Loucy (cell line): ENCODE data around the gene CENPU.
"Not testable (repeated sequence)": the region's sequence is repeated elsewhere in the genome, so short reads cannot be mapped to it uniquely, and the experiment has no call there.

ENCODE experiments used
- H2AFZ ChIP-seq: fragments of 200-600 bp; sonication (generic); 2 replicates; pipeline ENCODE4 v1.6.0; 2016; ENCODE audit warnings: antibody characterized with exemption, mild to moderate bottlenecking, low read length, moderate library complexity
- H3F3A ChIP-seq: fragments of 200-600 bp; 2 replicates; pipeline ENCODE4 v1.6.0; 2016; ENCODE audit warnings: antibody characterized with exemption, low read depth, mild to moderate bottlenecking
- H3K27me3 ChIP-seq: fragments of 200-600 bp; sonication (generic); 2 replicates; pipeline ENCODE4 v1.6.1; 2014; ENCODE audit warnings: low read length, mild to moderate bottlenecking; ENCODE audit not compliant: insufficient read depth, poor library complexity, severe bottlenecking
- H3K36me3 ChIP-seq: fragments of 200-600 bp; sonication (generic); 2 replicates; pipeline ENCODE4 v1.6.1; 2016; ENCODE audit warnings: low read length; ENCODE audit not compliant: insufficient read depth
- H3K4me1 ChIP-seq: fragments of 200-600 bp; sonication (generic); 2 replicates; pipeline ENCODE4 v1.5.1; 2014; ENCODE audit warnings: low read length, mild to moderate bottlenecking; ENCODE audit not compliant: insufficient read depth, poor library complexity, severe bottlenecking
- H3K4me2 ChIP-seq: fragments of 200-600 bp; sonication (generic); 2 replicates; pipeline ENCODE4 v1.6.0; 2014; ENCODE audit warnings: antibody characterized with exemption, low read length, low read depth, mild to moderate bottlenecking; ENCODE audit not compliant: poor library complexity, severe bottlenecking
- H3K4me3 ChIP-seq: fragments of 200-600 bp; sonication (generic); 2 replicates; pipeline ENCODE4 v1.5.1; 2014; ENCODE audit warnings: low read length, mild to moderate bottlenecking, mixed read lengths; ENCODE audit not compliant: poor library complexity, severe bottlenecking
- H3K79me2 ChIP-seq: fragments of 200-600 bp; sonication (generic); 2 replicates; pipeline ENCODE4 v1.6.1; 2014; ENCODE audit warnings: low read length; ENCODE audit not compliant: insufficient read depth
- H3K9ac ChIP-seq: fragments of 200-600 bp; sonication (generic); 2 replicates; pipeline ENCODE4 v1.6.0; 2014; ENCODE audit warnings: mild to moderate bottlenecking, low read depth, low read length, moderate library complexity; ENCODE audit not compliant: poor library complexity, severe bottlenecking
- H3K9me2 ChIP-seq: fragments of 200-600 bp; sonication (generic); replicated peaks from 2 replicates; pipeline ENCODE4 v1.6.1; 2016; ENCODE audit warnings: low read depth, low read length, mixed read lengths
- H3K9me3 ChIP-seq: fragments of 200-600 bp; sonication (generic); 2 replicates; pipeline ENCODE4 v1.6.1; 2014; ENCODE audit warnings: mild to moderate bottlenecking, antibody characterized with exemption, low read length, low read depth; ENCODE audit not compliant: insufficient read depth
- H4K20me1 ChIP-seq: fragments of 200-600 bp; sonication (generic); 2 replicates; pipeline ENCODE4 v1.6.0; 2014; ENCODE audit warnings: antibody characterized with exemption, low read length, mild to moderate bottlenecking; ENCODE audit not compliant: insufficient read depth, poor library complexity, severe bottlenecking
- EZH2phosphoT487 ChIP-seq: fragments of 200-600 bp; IDR thresholded peaks from 2 replicates; pipeline ENCODE4 v1.6.1; 2018; ENCODE audit warnings: antibody characterized with exemption, mild to moderate bottlenecking, moderate library complexity, borderline replicate concordance
- TF ChIP-seq, protein P1 (sequence below): fragments of 200-600 bp; sonication (generic); conservative IDR thresholded peaks from 2 replicates; pipeline ENCODE4 v1.5.1; 2014; ENCODE audit warnings: mild to moderate bottlenecking, antibody characterized with exemption, low read length

Gene CENPU

DNA sequence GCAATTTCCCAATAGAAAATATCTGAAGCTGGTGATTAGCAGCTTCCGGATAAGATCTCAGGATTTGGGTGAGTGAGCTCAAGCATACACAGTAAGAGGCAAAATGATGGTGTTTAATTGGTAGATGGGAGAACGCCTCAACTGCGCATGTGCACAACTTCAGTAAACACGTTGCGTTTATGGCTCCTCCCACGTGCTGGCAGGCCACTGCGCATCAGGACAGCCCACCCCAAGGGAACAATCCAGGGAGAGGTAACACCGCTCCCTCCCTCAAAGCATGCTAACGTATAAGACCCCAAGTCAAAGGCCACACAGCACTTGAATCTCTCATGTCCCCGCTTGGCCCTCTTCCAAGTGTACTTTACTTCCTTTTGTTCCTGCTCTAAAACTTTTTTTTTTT, 10.3 kb upstream of the CENPU start:
- TF ChIP-seq, protein P1, sequence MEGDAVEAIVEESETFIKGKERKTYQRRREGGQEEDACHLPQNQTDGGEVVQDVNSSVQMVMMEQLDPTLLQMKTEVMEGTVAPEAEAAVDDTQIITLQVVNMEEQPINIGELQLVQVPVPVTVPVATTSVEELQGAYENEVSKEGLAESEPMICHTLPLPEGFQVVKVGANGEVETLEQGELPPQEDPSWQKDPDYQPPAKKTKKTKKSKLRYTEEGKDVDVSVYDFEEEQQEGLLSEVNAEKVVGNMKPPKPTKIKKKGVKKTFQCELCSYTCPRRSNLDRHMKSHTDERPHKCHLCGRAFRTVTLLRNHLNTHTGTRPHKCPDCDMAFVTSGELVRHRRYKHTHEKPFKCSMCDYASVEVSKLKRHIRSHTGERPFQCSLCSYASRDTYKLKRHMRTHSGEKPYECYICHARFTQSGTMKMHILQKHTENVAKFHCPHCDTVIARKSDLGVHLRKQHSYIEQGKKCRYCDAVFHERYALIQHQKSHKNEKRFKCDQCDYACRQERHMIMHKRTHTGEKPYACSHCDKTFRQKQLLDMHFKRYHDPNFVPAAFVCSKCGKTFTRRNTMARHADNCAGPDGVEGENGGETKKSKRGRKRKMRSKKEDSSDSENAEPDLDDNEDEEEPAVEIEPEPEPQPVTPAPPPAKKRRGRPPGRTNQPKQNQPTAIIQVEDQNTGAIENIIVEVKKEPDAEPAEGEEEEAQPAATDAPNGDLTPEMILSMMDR = no peak
- H3K79me2 ChIP-seq = no peaks in the 10 kb centered on the region
- no peaks in the 10 kb centered on the region for H4K20me1 ChIP-seq
- no peaks in the 10 kb centered on the region for H3K36me3 ChIP-seq
- H3K9ac ChIP-seq = no peak overlapping the region
- H3K4me2 ChIP-seq = no peak overlapping the region
- H3F3A ChIP-seq = no peaks in the 10 kb centered on the region
- peaks cover 9% of the 10 kb centered on the region for H3K4me1 ChIP-seq
- no peaks in the 10 kb centered on the region for H3K9me2 ChIP-seq
- H3K9me3 ChIP-seq = no peaks in the 10 kb centered on the region
- H2AFZ ChIP-seq = no peak overlapping the region
- H3K27me3 ChIP-seq = no peaks in the 10 kb centered on the region
- H3K4me3 ChIP-seq = no peak overlapping the region

DNA sequence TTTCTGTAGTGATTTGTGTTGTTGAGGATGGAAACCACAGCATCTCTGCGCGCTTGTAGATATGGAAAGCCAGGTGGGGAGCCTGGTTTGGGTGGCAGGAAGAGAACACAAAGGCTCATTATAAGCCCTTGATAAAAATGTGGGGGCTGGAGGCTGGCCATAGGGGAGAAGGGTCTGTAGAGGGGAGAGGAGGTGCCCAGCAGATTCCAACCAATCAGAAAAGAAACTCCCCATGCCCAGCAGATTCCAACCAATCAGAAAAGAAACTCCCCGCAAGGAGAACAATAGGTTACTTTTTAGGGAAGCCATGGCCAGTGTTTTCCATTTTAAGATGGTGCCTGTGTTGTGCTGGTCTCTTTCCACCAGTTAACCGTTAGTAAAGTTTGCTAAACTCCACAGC, 9.8 kb upstream of the CENPU start:
- H3K79me2 ChIP-seq = no peaks in the 10 kb centered on the region
- no peaks in the 10 kb centered on the region for H3F3A ChIP-seq
- H3K27me3 ChIP-seq = no peaks in the 10 kb centered on the region
- no peaks in the 10 kb centered on the region for H3K36me3 ChIP-seq
- no peak overlapping the region for H3K4me2 ChIP-seq
- TF ChIP-seq EZH2phosphoT487 = no peak
- TF ChIP-seq, protein P1 = no peak
- H2AFZ ChIP-seq = no peak overlapping the region
- H3K4me1 ChIP-seq = peaks cover 9% of the 10 kb centered on the region
- H3K9ac ChIP-seq = no peak overlapping the region
- no peak overlapping the region for H3K4me3 ChIP-seq
- no peaks in the 10 kb centered on the region for H4K20me1 ChIP-seq
- no peaks in the 10 kb centered on the region for H3K9me3 ChIP-seq
- no peaks in the 10 kb centered on the region for H3K9me2 ChIP-seq

DNA sequence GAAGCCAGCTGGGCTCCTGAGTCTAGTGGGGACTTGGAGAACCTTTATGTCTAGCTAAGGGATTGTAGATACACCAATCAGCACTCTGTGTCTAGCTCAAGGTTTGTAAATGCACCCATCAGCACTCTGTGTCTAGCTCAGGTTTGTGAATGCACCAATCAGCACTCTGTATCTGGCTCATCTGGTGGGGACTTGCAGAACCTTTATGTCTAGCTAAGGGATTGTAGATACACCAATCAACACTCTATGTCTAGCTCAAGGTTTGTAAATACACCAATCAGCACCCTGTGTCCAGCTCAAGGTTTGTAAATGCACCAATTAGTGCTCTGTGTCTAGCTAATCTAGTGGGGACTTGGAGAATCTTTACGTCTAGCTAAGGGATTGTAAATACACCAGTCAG, 7.8 kb upstream of the CENPU start:
- H3K4me2 ChIP-seq, H3K9ac ChIP-seq, H3K36me3 ChIP-seq, H3K9me2 ChIP-seq, H4K20me1 ChIP-seq, H3K4me3 ChIP-seq, H3F3A ChIP-seq, H3K4me1 ChIP-seq, H2AFZ ChIP-seq, H3K9me3 ChIP-seq, H3K79me2 ChIP-seq, H3K27me3 ChIP-seq: not testable (repeated sequence)

DNA sequence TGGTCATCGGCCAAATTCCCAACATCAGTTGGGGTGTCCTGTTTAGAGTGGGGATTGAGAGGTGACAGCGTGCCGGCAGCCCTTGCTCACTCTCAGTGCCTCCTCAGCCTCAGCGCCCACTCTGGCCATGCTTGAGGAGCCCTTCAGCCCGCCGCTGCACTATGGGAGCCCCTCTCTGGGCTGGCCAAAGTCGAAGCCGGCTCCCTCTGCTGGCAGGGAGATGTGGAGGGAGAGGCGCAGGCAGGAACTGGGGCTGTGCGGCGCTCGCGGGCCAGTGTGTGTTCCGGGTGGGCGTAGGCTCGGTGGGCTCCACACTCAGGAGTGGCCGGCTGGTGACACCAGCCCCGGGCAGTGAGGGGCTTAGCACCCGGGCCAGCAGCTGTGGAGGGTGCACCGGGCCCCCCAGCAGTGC, 7.1 kb upstream of the CENPU start:
- Histone ChIP-seq H3K4me1 (peaks cover 1% of the 10 kb centered on the region), H3K27me3 (no peaks in the 10 kb centered on the region), H3K36me3 (no peaks in the 10 kb centered on the region), H3F3A (no peaks in the 10 kb centered on the region), H3K9me3 (no peaks in the 10 kb centered on the region), H3K4me2 (no peak overlapping the region), H4K20me1 (no peaks in the 10 kb centered on the region), H3K9ac (no peak overlapping the region), H3K9me2 (no peaks in the 10 kb centered on the region), H3K4me3 (no peak overlapping the region), H3K79me2 (no peaks in the 10 kb centered on the region), H2AFZ (no peak overlapping the region)
- no peak for TF ChIP-seq EZH2phosphoT487
- TF ChIP-seq, protein P1 = 0 out of 2 replicates have a peak, but pooled peaks have one; percentile 9

DNA sequence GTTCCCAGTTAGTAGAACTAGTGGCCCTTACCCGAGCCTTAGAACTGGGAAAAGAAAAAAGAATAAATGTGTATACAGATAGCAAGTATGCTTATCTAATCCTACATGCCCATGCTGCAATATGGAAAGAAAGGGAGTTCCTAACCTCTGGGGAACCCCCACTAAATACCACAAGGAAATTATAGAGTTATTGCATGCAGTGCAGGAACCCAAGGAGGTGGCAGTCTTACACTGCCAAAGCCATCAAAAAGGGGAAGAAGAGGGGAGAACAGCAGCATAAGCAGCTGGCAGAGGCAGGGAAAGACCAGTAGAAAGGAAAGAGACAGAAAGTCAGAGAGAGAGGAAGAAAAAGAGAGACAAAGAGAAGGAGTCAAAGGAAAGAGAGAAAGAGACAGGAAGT, 5.7 kb upstream of the CENPU start:
- H3K9me2 ChIP-seq, H3K27me3 ChIP-seq, H3F3A ChIP-seq, H3K9me3 ChIP-seq, H3K9ac ChIP-seq, H4K20me1 ChIP-seq, H3K4me1 ChIP-seq, H3K36me3 ChIP-seq, H3K4me3 ChIP-seq, H3K4me2 ChIP-seq, H3K79me2 ChIP-seq: not testable (repeated sequence)
- 0 out of 2 replicates have a peak overlapping the region, but pooled peaks have one; percentile 70 for H2AFZ ChIP-seq
